ENCODE results near the gene KRT31.

- TF ChIP-seq SP1 (CRISPR knock-in tag; conservative IDR thresholded peaks at IDR 0.05), result no peak
- no peak for TF ChIP-seq CTCF (IDR thresholded peaks at IDR 0.05)
- no peak for TF ChIP-seq ESRRA (CRISPR knock-in tag; IDR thresholded peaks at IDR 0.05; ENCODE audit: borderline replicate concordance)
These were observed 22.7 kb upstream of the KRT31 start for GRCh38 chr17:41420134-41420533.
